GM19463 (cell line): ENCODE data around the gene KRTAP5-4.
"Not testable (repeated sequence)": the region's sequence is repeated elsewhere in the genome, so short reads cannot be mapped to it uniquely, and the experiment has no call there.

Experiments used
- ATAC-seq: cut with Tn5 transposase; IDR thresholded peaks from one replicate; pipeline ENCODE4 v1.9.1; 2021; ENCODE audit warnings: mild to moderate bottlenecking, moderate library complexity; ENCODE audit not compliant: unreplicated experiment

The KRTAP5-4 gene

DNA sequence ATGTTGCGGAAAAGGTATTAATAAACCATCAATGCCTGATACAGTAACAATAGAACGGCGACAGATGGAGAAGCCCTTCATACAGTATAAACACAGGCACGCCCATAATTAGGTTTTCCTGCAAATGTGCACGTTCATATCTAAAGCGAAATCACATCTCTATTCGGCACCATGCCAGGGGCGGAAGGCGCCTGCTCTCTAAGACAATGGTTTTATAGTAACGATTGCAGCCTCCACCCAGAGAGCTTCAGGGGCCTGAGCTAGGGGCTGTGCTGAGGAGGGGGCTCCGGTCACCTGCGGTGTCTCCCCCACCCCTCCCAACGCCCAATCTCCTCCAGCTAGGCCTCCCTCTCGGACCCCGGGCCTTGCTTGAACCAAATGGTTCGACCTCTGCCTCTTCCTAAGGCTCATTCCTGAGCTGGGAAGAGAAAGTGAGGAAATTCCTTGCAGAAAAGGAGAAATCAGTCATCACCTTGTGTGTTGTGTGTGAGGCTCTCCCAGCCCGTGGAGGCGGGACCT lies 17.2 kb upstream of the KRTAP5-4 start:
- no peak for ATAC-seq

DNA sequence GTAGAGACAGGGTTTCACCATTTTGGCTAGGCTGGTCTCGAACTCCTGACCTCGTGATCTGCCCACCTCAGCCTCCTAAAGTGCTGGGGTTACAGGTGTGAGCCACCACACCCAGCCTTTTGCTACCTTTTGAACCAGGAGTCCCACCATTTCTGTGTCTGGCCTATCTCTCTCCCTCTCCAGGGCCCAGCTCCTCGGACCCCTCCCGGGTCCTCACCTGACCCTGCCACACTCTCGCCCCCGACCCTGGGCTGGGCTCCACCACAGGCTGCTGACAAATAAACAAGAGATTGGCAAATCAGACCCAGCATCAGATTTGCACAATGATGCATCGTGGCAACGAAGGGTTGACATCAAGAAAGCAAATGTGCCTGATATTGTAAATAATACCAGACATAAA lies 16.4 kb upstream of the KRTAP5-4 start:
- ATAC-seq = no peak

DNA sequence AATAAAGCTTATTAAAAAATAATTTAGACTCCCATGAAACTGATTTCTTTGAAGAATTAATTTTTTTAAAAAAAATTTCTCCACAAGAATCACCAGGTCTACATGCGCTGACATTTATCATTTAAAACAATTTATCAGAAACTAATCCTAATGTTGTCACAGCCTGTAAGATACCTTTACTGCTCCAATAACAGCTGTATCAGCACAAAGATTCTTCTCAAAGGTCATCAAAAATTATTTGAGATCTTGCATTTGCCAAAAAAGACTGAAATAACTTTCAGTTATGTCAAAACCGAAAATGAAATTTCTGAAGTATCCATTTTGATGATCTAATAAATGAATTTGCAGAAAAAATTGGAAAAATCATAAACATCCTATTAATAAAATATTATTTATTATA lies 15.7 kb upstream of the KRTAP5-4 start:
- ATAC-seq = no peak

DNA sequence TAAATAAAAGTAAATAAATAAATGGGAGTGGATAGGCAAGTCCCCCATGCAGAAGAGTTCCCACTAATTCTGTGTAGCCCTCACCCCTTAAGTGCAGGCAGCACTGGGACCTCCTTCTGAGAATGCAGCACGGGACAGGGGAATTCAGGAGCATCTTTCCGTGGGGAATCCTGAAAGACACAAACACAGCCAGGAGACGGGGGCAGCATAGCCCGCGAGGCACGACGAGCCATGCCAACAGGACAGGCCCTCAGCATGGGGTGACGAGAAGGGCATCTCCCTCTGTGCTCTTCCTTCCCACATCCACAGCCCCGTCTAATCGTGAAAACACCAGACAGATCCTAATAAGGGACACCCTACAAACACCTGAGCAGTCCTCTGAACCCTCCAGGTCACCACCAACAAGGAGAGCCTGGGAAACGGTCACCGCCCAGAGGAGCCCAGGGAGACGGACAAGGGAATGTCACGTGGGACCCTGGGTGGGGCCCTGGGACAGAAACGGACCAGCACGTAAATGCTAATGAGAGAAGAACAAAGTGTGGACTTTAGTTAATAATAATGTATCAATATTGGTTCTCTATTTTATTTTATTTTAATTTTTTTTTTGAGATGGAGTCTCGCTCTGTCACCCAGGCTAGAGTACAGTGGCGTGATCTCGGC lies 14.5 kb upstream of the KRTAP5-4 start:
- no peak for ATAC-seq

DNA sequence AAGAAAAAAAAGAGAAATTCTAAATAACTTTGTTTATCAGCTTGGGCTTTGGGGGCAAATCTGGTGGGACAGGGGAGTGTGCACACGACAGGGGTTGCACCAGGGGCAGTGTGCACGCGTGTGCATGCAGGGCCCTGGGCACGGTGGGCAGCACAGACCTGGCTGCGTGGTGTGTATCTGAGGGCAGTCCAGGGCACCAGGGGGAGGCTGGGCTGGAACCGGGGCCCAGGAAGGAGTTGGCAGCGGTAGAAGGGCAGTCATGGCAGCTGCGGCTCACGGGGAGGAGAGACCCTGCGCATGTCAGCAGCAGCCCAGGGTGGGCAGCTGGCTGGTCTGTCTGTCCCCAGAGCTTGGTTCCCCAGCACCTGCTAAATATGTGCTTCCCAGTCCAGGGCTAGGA lies 11.9 kb upstream of the KRTAP5-4 start:
- ATAC-seq = no peak

DNA sequence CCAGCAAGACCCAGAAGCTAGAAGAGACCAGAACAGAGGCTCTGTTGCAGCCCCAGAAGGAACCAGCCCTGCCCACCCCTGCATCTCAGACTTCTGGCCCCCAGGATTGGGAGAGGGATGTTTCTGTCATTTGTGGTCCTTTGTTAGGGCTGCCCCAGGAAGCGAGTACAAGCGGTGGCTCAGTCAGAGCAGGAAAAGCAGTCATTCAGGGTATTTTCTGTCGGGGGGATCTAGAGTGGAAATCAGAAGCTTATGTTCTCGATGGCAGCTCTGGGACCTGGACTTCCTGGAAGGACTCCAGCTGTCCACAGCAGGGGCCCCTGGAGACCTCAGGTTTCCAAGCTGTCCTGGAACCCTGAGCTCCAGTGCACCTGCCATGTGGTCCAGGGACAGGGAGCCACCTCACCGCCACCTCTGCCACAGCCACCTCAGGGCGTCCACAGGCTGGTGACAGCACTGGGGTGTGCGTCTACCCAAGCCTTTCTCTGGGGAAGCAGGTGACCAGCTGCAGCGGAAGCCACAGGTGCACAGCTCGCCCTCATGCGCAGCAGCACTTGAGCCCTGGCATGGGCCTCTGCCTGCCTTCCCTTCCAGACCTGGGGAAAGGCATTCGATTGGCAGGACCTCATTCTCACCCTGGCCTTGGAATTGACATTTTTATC lies 10.2 kb upstream of the KRTAP5-4 start:
- no peak for ATAC-seq

DNA sequence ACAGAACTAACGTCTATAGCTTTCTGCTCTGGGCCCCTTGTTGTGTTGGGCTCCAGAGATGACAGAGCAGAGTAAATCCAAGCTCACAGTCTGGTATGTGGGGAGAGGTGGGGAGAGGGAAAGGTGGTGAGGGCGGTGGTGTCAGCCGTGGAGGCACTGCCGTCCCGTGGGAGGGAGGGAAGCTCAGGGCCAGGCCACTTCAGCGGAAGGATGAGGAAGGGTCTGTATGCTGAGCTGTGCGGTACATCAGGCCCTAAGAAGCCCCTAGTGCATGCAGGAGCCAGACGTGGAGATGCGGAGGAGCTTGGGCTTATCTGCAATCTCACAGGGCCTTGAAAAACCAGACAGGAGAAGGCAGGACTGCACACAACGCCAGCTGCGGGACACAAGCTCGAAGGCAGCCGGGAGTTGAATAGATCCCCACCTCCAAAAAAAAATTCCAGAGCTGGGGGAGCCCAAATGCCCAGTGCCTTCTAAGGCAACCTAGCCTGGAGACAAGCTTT lies 9.2 kb upstream of the KRTAP5-4 start:
- ATAC-seq = no peak

DNA sequence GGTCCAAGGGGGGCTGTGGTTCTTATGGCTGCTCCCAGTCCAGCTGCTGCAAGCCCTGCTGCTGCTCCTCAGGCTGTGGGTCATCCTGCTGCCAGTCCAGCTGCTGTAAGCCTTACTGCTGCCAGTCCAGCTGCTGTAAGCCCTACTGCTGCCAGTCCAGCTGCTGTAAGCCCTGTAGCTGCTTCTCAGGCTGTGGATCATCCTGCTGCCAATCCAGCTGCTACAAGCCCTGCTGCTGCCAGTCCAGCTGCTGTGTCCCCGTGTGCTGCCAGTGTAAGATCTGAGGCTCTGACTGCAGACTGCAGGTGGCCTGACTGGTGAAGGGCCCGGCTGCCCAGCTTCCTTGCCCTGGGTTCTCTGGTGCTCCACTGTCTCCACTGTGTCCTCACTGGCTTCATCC lies 8.3 kb upstream of the KRTAP5-4 start:
- ATAC-seq = no peak

DNA sequence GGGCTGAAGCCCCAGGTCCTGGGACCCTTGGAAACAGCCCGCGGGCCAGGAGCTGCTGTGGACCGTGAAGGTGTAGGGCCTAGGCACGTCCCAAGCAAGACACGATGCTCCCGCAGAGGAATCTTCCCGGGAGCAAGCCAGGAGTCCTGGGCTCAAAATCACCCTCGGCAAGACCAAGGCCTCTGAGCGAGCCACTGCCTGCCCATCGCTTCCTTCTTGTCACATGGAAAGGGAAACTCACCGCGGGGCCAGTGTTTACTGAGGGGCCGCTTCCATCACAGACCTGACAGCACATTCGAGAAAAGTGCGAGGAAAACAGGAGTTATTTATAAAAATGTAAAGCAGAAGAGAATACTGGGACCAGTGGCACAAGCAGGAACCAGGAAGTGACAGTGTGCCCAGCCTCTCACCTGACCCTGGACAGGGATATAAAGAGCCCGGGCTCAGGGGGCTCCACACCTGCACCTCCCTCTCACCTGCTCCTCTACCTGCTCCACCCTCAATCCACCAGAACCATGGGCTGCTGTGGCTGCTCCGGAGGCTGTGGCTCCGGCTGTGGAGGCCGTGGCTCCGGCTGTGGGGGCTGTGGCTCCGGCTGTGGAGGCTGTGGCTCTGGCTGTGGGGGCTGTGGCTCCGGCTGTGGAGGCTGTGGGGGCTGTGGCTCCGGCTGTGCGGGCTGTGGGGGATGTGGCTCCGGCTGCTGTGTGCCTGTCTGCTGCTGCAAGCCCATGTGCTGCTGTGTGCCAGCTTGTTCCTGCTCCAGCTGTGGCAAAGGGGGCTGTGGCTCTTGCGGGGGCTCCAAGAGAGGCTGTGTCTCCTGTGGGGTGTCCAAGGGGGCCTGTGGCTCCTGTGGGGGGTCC lies 7.6 kb upstream of the KRTAP5-4 start, which contains the start of gene KRTAP5-5:
TSS of gene KRTAP5-5 (plus strand) at position 450 of the 860 bp plus-strand sequence. CDS start at position 516, 66 bp downstream.
- no peak for ATAC-seq

DNA sequence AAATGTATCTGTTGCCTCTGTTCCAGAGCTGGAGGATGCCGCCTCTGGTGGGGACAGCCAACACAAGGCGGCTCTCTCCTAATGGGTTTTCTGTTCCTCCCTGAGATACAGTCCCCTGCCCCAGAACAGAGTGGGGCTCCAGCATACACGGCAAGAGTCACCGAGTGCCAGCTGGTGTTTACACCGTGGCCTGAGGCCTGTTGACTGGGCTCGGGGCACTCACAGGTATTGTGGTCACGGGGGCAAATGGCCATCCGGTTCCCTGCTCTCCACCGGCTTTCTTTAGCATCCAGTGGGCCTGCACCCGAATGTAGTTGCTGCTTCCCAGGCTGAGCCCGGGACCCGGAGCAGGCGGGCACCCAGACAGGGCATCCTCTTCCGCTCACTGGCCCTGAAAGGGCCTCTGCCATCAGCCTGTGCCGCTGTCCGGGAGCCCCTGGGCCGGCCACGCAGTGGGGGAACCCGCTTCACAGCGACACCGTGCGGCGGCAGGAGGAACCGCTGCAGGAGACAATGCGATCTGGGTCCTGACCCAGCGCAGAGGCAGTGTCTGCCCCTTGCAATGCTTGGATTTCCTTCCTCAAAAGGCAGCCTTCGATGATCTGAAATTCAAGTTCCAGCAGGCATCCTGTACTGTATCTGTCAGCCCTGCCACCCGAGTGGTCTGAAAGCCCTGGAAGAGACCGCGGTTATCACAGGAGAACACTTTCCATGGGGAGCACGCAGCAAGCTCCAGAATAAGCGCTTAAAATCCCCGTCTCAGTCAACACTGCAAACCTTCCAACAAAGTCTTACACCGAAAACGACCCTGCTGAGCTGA lies 6.8 kb upstream of the KRTAP5-4 start:
- no peak for ATAC-seq

DNA sequence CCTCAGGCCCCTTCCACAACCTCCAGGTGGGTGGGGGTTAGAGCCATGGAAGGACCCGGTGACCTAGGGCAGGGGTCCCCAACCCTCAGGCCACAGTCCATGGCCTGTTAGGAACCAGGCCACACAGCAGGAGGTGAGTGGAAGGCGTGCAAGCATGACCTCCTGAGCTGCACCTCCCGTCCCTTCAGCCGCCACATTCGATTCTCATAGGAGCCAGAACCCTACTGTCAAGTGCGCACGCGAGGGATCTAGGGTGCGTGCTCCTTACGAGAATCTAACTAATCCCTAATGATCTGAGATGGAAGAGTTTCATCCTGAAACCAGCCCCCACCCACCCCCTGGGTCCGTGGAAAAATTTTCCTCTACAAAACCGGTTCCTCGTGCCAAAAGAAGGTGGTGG lies 3.6 kb upstream of the KRTAP5-4 start:
- ATAC-seq = no peak

DNA sequence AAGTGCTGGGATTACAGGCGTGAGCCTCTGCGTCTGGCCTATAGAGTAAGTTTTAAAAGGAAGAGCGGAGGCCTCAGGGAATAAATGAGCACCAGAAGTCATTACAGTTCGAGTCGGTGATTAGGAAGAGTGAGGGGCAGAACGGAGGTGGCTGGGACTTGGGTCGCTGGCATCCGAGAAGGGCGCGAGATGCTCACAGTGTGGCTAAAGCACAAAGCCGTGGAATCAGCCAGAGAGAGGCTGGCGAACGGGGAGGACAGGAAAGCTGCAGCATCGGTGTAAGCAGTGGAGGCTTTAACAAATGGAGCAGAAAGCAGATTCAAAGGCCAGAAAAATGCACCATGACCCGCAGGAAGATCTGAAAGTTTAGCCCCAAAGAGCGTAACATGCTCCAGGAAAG lies 2.7 kb upstream of the KRTAP5-4 start:
- no peak for ATAC-seq

DNA sequence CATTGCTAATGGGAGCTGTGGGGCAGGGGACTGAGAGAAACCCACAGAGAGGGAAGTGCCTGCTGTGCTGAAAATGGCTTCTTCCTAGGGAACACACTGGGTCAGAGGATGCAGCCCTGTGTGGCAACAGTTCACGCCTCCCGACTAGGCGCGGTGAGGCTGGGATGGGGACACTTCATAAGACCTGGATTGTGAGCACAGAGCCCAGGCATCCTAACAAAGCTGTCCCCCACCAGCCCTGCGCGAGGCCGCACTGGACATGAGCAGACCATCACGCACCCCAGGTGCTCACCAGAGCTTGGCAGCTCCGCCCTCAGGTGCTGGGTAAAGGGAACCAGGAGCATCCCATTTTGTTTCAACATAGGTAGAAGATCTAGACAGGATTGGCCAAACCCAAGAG lies 1.8 kb upstream of the KRTAP5-4 start:
- ATAC-seq = no peak

DNA sequence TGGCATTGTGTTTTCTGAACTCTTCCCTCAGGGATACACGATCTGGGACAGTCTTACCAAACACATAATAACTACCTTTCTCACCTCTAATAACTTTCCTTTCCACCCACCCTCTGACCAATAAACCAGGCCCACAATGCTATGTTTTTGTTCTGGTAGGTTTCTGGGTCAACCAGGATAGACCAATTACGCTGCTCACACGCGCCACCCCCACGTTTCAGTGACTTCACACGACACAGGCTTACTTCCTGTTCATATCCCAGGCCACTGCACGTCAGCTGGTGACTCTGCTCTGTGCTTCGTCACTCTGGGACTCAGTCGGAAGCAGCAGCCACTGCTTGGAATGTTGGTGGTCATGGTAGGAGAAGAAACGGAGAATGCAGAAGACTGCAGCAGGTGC lies 2.5 kb downstream of the KRTAP5-4 start:
- no peak for ATAC-seq

DNA sequence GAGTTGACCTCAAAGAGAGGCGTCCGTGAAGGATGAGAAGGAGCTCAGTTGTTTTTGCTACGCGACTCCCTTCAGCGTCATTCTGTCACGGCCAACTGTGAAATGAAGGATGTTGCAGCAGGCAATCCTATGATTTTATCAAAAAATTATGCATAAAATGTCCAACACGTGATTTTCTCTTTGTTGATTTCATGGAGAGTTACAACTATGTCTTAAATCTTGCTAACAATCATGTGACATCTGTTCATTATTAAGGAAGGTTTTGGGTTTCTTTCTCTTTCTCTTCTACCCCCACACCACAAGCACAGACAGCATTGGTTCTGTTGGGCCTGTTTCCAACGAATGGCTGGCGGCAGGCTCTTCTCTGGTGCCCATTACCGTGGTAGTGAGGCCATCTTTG lies 3.7 kb downstream of the KRTAP5-4 start:
- no peak for ATAC-seq

DNA sequence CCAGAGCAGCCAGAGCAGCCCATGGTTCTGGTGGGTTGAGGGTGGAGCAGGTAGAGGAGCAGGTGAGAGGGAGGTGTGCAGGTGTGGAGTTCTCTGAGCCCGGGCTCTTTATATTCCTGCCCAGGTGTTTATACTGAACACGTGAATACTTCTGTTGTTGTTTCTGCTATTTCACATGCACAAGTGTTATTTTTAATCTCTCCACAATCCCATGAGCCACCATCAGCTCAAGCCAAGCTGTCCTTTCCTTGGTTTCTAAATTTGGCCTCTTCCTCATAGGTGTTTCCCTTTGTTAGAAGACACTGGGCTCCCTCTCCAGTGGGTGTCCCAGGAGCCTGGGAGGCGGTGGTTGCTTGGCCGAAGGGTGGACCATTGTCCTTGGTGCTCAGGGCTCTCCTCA lies 13.6 kb downstream of the KRTAP5-4 start, which contains the start of gene KRTAP5-3:
TSS of gene KRTAP5-3 (minus strand) at position 101 of the 400 bp plus-strand sequence. CDS start at position 23, 78 bp downstream.
- no peak for ATAC-seq

DNA sequence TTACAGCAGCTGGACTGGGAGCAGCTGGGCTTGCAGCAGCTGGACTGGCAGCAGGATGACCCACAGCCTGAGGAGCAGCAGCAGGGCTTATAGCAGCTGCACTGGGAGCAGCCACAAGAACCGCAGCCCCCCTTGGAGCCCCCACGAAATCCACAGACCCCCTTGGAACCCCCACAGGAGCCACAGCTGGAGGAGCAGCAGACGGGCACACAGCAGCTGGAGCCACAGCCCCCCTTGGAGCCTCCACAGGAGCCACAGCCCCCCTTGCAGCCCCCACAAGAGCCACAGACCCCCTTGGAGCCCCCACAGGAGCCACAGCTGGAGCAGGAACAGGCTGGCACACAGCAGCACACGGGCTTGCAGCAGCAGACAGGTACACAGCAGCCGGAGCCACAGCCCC lies 14.0 kb downstream of the KRTAP5-4 start:
- ATAC-seq = not testable (repeated sequence)

DNA sequence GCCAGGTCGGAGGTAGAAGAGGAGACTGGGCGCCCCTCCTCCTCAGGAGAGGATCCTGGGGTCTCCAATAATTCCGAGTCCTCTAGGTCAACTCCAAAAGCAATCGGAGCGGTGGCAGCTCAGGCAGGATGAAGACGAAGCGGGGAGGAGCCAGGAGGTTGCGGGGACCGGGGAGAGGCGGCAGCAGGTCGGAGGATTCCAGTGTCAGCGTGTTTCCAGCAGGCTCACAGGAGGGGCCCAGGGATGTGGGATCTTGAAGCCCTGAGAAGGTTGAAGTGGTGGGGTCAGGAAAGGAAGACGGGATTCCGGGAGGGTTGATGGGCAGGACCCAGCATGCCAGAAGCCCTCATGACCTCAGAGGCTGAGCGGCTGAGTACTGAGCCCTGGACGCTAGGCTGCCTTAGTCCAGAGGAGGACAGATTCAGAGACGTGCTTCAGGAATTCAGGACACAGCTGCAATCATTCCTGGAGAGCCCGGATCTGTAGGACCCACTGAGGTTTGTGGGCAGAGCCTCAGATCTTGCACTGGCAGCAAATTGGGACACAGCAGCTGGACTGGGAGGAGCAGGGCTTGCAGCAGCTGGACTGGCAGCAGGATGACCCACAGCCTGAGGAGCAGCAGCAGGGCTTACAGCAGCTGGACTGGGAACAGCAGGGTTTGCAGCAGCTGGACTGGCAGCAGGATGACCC lies 14.6 kb downstream of the KRTAP5-4 start:
- ATAC-seq = not testable (repeated sequence)

DNA sequence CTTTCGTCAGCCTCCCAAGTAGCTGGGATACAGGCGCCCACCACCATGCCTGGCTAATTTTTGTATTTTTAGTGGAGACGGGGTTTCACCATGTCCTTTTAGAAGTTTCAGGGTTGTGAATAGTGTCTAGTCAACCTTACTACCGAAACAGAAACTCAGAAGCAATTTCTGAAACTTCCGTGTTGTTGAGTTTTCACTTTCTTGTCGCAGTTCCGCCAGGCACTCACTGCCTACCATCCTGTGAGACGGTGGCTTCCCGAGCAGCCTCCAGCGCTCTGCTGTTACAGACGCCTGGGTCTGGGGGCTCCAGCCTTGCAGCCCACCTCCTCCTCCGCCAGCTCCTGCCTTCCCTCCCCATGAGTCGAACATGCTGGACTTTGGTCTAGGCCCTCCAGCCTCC lies 16.0 kb downstream of the KRTAP5-4 start:
- peak; percentile 89 for ATAC-seq

DNA sequence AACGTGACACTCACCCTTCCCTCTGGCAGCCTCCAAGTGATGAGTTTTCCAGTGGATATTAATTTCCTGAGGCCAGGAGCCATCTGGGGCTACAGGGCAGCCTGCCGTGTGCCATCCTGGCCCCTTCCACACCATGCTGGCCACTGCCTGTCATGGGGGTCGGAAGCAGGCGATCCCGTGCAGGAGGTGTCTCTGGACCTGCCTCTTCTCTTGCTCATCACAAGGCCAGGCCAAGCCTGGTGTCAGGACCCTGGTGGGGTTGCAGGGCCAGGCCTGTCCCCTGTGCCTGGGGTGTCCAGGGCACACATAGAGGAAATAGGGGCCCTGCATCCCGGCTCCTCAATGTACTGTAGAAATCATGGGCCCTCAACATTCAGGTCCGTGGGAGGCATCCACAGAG lies 17.2 kb downstream of the KRTAP5-4 start:
- ATAC-seq = no peak
